HEK293 (cell line): ENCODE data around the gene SENP7.

Source experiments
- CTCF ChIA-PET: fragments of 350-600 bp; formaldehyde crosslinking; extraction: SDS; loops from one replicate; lab custom pipeline; 2021; ENCODE audit warnings: antibody characterized with exemption; lab: Yijun Ruan, JAX
- POLR2A ChIA-PET: fragments of 300-600 bp; formaldehyde crosslinking; extraction: SDS; loops from one replicate; lab custom pipeline; 2020; ENCODE audit warnings: antibody characterized with exemption, inconsistent platforms; lab: Yijun Ruan, JAX
- H3K27ac ChIP-seq: fragments of 200-500 bp; sonication (Bioruptor generic); 2 replicates; pipeline ENCODE4 v1.5.1; 2014; ENCODE audit warnings: low read depth, low read length, control low read depth, inconsistent platforms; ENCODE audit errors: extremely low read depth
- H3K36me3 ChIP-seq, 2 experiments: fragments of 200-500 bp in 1 of 2; sonication (Bioruptor generic) in 1 of 2; 1 replicate in 1 of 2; 2 replicates in 1 of 2; pipeline ENCODE4 v1.5.1; 2014 to 2017; ENCODE audit warnings: inconsistent platforms in 2 of 2, low read length in 2 of 2; ENCODE audit not compliant: control insufficient read depth in 2 of 2, insufficient read depth in 1 of 2
- H3K4me1 ChIP-seq: fragments of 200-500 bp; sonication (Bioruptor generic); 2 replicates; pipeline ENCODE4 v1.5.1; 2014; ENCODE audit warnings: mild to moderate bottlenecking, low read length, inconsistent platforms; ENCODE audit not compliant: control insufficient read depth, insufficient read depth
- H3K4me3 ChIP-seq: 2 replicates; pipeline ENCODE4 v1.5.1; 2011; ENCODE audit warnings: low read depth, mild to moderate bottlenecking, control low read depth, low read length, moderate library complexity
- H3K9me3 ChIP-seq: fragments of 200-500 bp; sonication (Bioruptor generic); 2 replicates; pipeline ENCODE4 v1.5.1; 2014; ENCODE audit warnings: low read depth, low read length, inconsistent platforms; ENCODE audit not compliant: control insufficient read depth, insufficient read depth
- ZNF146 ChIP-seq: fragments of 450-650 bp; formaldehyde crosslinking; IDR thresholded peaks from 2 replicates; pipeline ENCODE4 v1.5.1; 2016; ENCODE audit warnings: missing biosample characterization, missing genetic modification characterization
- ZNF157 ChIP-seq: fragments of 450-650 bp; formaldehyde crosslinking; IDR thresholded peaks from 2 replicates; pipeline ENCODE4 v1.5.1; 2016; ENCODE audit warnings: missing biosample characterization, missing genetic modification characterization
- ZNF239 ChIP-seq: fragments of 450-650 bp; formaldehyde crosslinking; IDR thresholded peaks from 2 replicates; pipeline ENCODE4 v1.5.1; 2016; ENCODE audit warnings: missing biosample characterization, missing genetic modification characterization
- ZNF335 ChIP-seq: fragments of 450-650 bp; formaldehyde crosslinking; conservative IDR thresholded peaks from 2 replicates; pipeline ENCODE4 v1.5.1; 2016; ENCODE audit warnings: missing biosample characterization, missing genetic modification characterization
- ZNF473 ChIP-seq: fragments of 450-650 bp; formaldehyde crosslinking; IDR thresholded peaks from 2 replicates; pipeline ENCODE4 v1.5.1; 2017; ENCODE audit warnings: missing biosample characterization, missing genetic modification characterization
- ZNF48 ChIP-seq: fragments of 450-650 bp; formaldehyde crosslinking; IDR thresholded peaks from 2 replicates; pipeline ENCODE4 v1.5.1; 2016; ENCODE audit warnings: missing biosample characterization, missing genetic modification characterization
- ZNF548 ChIP-seq: fragments of 450-650 bp; formaldehyde crosslinking; IDR thresholded peaks from 2 replicates; pipeline ENCODE4 v1.5.1; 2016; ENCODE audit warnings: missing biosample characterization, missing genetic modification characterization
- ZNF555 ChIP-seq: fragments of 450-650 bp; formaldehyde crosslinking; conservative IDR thresholded peaks from 2 replicates; pipeline ENCODE4 v1.5.1; 2017; ENCODE audit warnings: missing biosample characterization, mild to moderate bottlenecking, missing genetic modification characterization, inconsistent platforms
- ZNF660 ChIP-seq: fragments of 450-650 bp; IDR thresholded peaks from 2 replicates; pipeline ENCODE4 v1.5.1; 2018; ENCODE audit warnings: missing biosample characterization, mild to moderate bottlenecking, missing genetic modification characterization
- ZNF785 ChIP-seq: fragments of 450-650 bp; formaldehyde crosslinking; IDR thresholded peaks from 2 replicates; pipeline ENCODE4 v1.5.1; 2016; ENCODE audit warnings: missing biosample characterization, missing genetic modification characterization
- TF ChIP-seq, protein P1 (sequence below): fragments of 450-650 bp; formaldehyde crosslinking; optimal IDR thresholded peaks from 2 replicates; pipeline ENCODE3; 2016; ENCODE audit warnings: missing biosample characterization, mild to moderate bottlenecking, missing genetic modification characterization
- TF ChIP-seq, protein P2 (sequence below): fragments of 450-650 bp; formaldehyde crosslinking; IDR thresholded peaks from 2 replicates; pipeline ENCODE4 v1.5.1; 2016; ENCODE audit warnings: missing biosample characterization, missing genetic modification characterization
- TF ChIP-seq, protein P3 (sequence below): fragments of 450-650 bp; formaldehyde crosslinking; IDR thresholded peaks from 2 replicates; pipeline ENCODE4 v1.5.1; 2017; ENCODE audit warnings: missing biosample characterization, missing genetic modification characterization
- TF ChIP-seq, protein P4 (sequence below): fragments of 450-650 bp; formaldehyde crosslinking; IDR thresholded peaks from 2 replicates; pipeline ENCODE4 v1.5.1; 2017; ENCODE audit warnings: missing biosample characterization, missing genetic modification characterization

SENP7 gene

DNA sequence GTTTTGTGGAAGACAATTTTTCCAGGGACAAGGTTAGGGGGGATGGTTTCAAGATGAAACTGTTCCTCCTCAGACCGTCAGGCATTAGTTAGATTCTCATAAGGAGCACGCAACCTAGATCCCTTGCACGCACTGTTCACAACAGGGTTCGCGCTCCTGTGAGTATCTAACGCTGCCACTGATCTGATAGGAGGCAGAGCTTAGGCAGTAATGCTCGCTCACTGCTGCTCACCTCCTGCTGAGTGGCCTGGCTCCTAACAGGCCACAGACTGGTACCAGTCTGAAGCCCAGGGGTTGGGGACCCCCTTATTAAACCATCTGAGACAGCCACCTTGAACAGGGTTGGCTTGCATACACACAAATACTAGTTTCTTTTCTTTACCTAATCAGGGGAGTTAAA lies 179.1 kb downstream of the SENP7 start (continued):
- TF ChIP-seq, protein P1, sequence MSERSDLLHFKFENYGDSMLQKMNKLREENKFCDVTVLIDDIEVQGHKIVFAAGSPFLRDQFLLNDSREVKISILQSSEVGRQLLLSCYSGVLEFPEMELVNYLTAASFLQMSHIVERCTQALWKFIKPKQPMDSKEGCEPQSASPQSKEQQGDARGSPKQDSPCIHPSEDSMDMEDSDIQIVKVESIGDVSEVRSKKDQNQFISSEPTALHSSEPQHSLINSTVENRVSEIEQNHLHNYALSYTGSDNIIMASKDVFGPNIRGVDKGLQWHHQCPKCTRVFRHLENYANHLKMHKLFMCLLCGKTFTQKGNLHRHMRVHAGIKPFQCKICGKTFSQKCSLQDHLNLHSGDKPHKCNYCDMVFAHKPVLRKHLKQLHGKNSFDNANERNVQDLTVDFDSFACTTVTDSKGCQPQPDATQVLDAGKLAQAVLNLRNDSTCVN (tag by site-specific recombination): no peak
- TF ChIP-seq ZNF555 (tag by site-specific recombination): no peak
- no peak for TF ChIP-seq ZNF335 (tag by site-specific recombination)
- no peak for TF ChIP-seq ZNF785
- TF ChIP-seq ZNF473 (tag by site-specific recombination): no peak
- TF ChIP-seq ZNF660 (tag by site-specific recombination): no peak

DNA sequence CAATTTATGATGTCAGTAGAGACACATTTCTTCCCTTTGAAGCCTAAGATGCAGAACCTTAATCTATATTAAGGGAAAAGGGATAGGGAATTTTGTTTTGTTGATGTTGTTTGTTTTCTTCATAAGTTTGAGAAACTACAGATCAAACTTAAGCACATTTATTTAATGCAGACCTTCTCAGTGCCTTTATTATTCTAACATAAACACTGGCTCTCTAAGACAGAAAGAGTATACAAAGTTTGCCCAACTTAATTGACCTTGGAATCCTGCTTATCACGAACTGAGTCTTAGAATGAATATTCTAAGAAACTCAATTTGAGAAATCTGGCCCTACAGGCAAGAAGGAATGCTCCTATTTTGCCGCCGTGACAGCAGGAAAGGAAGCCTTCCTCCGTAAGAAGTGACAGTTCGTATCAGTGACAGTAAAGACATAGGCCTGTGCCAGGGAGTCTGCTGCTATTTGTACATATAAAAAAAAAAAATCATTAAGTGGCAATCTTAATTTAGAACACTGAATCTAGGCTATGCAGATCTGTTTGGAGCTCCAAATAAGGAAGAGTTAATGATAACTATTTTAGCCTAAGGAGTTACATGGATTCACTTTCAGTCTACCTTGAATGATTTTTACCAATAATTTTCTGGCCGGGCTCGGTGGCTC lies 183.9 kb downstream of the SENP7 start:
- H3K9me3 ChIP-seq: no peaks in the 10 kb centered on the region
- TF ChIP-seq ZNF239 (tag by site-specific recombination) (0 out of 2 replicates have a peak, but pooled peaks have one; percentile 57), ZNF157 (tag by site-specific recombination) (no peak)
- TF ChIP-seq, all 188 proteins: peak for 1
- Histone ChIP-seq H3K4me3 (no peak overlapping the region), H3K36me3 (peaks cover 0 to 9% of the 10 kb centered on the region in 2 experiments; a peak in 1 of 3 replicates), H3K27ac (no peak overlapping the region), H3K4me1 (no peaks in the 10 kb centered on the region)
- POLR2A ChIA-PET: no interaction called here
- CTCF ChIA-PET: interaction anchor here (0.7 kb wide), 1 partner anchor 1277 kb away, joined by 3 read pairs; no protein-coding TSS in a partner anchor

DNA sequence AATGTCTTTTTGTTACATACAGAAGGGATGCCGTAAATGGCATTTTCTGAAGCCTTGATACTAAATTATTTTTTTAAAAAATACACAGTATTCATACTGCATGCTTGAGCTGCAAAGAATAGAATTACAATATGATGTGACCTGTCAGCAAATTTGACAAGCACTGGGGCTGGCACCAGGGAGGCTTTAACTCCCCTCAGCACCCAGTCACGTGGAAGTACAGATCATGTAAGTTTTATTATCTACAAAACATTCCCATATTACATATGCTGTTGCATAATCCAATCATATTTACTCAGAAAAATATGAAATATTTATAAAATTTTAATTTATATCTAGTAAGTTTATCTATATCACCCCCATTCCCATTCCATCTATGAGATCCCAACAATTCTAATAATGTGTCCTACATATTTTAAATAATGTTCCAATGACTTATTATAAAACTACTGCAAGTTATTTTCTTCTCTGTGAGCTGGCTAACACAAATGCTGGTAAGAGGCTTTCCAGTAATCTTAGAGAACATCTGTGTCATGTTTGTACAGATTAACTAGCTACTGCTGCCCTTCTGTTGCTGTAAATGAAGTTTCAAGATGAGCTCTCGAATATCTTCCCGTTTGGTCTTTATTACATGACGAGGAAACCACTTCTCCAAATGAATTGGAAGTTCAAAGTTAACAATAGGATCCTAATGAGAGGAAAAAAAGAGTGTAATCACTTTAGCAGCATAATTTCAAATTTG lies 187.4 kb downstream of the SENP7 start:
- H3K4me1 ChIP-seq: no peaks in the 10 kb centered on the region
- TF ChIP-seq ZNF146: no peak
- no peak for TF ChIP-seq ZNF48 (tag by site-specific recombination)
- TF ChIP-seq, protein P2, sequence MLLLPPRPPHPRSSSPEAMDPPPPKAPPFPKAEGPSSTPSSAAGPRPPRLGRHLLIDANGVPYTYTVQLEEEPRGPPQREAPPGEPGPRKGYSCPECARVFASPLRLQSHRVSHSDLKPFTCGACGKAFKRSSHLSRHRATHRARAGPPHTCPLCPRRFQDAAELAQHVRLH (tag by site-specific recombination): no peak
- no peak for TF ChIP-seq ZNF548
- TF ChIP-seq, all 188 proteins: peak for 0
- Histone ChIP-seq H3K36me3 (peaks cover 0 to 9% of the 10 kb centered on the region in 2 experiments; a peak in 1 of 3 replicates), H3K9me3 (no peaks in the 10 kb centered on the region), H3K4me3 (no peak overlapping the region), H3K27ac (no peak overlapping the region)
- CTCF ChIA-PET: interaction anchor here (0.5 to 0.6 kb wide), 2 partner anchors 899 to 1793 kb away, joined by 3 read pairs; no protein-coding TSS in a partner anchor
- POLR2A ChIA-PET: no interaction called here

DNA sequence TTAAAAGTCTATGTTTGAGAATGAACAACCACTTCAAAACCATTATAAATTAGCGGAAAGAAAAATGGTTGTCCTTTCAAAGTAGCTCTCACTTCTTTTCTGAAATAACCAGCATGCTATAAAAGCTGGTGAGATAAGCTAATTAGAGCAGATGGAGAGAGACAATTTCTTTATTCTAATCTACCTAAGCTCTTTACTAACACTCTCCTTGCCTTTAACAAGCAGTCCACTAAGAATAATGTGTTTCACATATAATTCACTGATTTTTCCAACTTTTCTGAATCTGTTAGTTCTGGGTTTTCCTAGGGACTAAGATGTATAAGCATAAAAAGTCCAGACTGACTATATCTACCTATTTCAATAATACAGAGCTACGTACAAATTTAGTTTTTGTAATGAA lies 192.5 kb downstream of the SENP7 start, which contains the start of gene IMPG2:
Gene IMPG2, minus strand, starts transcription at position 101 of the 400 bp plus-strand sequence. CDS start 203 bp downstream, outside the sequence.
- H3K4me1 ChIP-seq: no peaks in the 10 kb centered on the region
- H3K9me3 ChIP-seq: no peaks in the 10 kb centered on the region
- no peak within 1 kb of the TSS for H3K27ac ChIP-seq
- no peak within 1 kb of the TSS for H3K4me3 ChIP-seq
- ChIA-PET POLR2A (no interaction called here), CTCF (no interaction called here)
- H3K36me3 ChIP-seq: no peaks in the 10 kb centered on the region
- TF ChIP-seq, protein P3, sequence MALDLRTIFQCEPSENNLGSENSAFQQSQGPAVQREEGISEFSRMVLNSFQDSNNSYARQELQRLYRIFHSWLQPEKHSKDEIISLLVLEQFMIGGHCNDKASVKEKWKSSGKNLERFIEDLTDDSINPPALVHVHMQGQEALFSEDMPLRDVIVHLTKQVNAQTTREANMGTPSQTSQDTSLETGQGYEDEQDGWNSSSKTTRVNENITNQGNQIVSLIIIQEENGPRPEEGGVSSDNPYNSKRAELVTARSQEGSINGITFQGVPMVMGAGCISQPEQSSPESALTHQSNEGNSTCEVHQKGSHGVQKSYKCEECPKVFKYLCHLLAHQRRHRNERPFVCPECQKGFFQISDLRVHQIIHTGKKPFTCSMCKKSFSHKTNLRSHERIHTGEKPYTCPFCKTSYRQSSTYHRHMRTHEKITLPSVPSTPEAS (tag by site-specific recombination): no peak
- TF ChIP-seq, protein P4, sequence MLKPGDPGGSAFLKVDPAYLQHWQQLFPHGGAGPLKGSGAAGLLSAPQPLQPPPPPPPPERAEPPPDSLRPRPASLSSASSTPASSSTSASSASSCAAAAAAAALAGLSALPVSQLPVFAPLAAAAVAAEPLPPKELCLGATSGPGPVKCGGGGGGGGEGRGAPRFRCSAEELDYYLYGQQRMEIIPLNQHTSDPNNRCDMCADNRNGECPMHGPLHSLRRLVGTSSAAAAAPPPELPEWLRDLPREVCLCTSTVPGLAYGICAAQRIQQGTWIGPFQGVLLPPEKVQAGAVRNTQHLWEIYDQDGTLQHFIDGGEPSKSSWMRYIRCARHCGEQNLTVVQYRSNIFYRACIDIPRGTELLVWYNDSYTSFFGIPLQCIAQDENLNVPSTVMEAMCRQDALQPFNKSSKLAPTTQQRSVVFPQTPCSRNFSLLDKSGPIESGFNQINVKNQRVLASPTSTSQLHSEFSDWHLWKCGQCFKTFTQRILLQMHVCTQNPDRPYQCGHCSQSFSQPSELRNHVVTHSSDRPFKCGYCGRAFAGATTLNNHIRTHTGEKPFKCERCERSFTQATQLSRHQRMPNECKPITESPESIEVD (tag by site-specific recombination): peak; percentile 38
